SH-SY5Y (cell line): ENCODE results near the gene NCAPD2.

Experiments
- GATA2 ChIP-seq: IDR thresholded peaks from 2 replicates; pipeline ENCODE4 v1.6.1; 2011; ENCODE audit warnings: mild to moderate bottlenecking, low read depth, low read length
- GATA3 ChIP-seq: IDR thresholded peaks from 2 replicates; pipeline ENCODE4 v1.6.1; 2011; ENCODE audit warnings: low read depth, mild to moderate bottlenecking, low read length, moderate library complexity

GRCh38 chr12:6548556-6548955 is 54.7 kb downstream of the NCAPD2 start:
- TF ChIP-seq GATA3 (no peak), GATA2 (no peak)
